ENCODE measurements around the gene PRSS22.

The PRSS22 gene

DNA sequence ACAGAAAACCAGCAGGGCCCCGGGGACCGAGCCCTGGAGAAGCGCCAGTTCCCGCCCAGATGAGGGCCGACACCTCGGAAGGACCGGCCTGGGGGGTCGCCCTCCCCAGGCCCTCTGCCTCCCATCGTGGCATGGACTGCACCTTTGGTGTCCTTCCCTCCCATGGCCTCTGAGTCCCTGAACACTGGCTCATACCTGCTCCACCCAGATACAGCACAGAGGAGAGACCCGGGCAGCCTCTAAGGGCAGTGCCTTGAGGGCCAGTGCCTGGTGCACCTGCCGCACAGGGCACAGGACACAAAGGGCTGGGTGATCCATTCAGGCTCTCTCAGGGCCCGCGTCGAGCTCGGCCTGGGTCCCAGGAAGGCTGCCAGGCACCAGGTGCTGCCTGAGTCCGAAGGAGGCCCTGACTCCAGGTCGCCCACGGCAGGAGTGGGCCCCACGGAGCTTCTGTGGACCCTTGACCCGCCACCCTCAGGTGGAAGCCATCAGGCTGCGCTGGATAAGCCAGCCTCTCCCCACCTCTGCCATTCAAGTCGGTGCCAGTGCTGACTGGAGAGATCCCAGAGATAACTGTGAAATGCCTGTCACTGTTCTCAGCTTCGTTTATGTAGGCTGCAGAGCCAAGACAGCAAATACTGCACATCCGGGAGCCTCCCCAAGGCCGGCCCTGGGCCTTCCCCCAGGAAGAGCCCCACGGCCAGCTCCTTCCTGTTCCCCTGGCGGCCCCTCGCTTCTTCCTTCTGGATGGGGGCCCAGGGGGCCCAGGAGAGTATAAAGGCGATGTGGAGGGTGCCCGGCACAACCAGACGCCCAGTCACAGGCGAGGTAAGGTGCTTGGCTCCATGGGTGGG lies 28.2 kb downstream of the PRSS22 start, which contains the start of gene ZG16B:
TSS of gene ZG16B (plus strand) at position 803 of the 854 bp plus-strand sequence. CDS start 139 bp downstream, outside the sequence.
- no peak for DNase-seq (ENCODE audit: low spot score)

DNA sequence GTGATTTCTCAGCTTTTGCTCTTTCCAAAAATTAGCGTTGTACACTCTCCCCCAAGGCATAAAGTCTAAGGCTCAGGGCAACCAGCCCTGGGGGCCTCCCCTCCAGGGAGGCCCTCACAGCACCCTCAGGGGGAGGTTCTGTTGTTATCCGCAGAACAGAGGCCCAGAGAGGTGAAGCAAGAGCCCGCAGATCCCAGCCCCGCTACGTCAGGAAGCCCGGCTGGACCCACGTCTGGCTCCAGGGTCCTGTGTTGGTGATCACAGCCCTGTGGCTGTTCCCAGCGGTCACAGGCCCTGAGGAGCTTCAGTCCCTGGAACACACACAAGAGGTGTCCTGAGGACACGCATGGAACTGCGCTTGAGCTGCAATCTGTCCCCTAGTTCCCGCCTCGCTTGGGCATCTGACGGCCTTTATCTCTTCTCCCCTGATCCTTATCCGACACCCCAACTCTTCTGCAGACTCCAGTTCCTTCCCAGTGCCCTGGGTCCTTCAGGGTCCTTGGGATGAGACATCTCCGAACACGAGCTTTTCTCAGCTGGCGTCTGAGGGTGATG lies 29.0 kb downstream of the PRSS22 start:
- no peak for DNase-seq (ENCODE audit: low spot score)

- no peak for DNase-seq (ENCODE audit: low spot score)
These were observed 29.5 kb downstream of the PRSS22 start for GRCh38 chr16:2828521-2828840.

DNA sequence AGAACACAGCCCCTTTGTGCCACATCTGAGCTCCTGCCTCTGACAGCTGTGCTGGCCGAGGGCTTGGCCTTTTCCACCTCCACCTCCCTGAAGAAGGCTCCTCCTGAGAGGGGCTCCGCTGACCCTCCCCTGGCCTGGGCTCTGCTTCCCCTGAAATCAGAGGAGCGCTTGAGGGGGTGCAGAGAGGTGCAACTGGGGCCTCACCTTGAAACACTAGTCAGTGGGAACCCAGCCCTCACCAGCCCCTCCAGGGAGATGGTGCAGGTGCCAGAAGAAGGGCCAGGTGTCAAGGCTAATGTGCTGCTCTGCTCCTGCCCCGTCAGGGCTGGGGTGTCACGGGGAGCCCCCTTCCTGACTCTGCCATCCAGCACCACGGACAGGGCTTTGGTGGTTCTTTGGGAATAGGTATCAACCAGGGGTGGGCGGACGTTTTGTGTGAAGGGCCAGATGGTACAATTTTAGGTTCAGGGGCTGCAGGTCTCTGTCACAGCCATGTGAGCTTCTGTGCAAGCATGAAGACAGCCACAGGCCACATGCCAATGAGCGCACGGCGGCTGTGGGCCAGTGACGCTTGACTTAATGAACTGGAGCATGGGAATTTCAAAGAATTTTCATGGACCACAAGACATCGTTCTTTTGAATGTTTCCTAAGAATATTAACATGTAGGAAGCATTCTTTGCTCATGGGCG lies 30.0 kb downstream of the PRSS22 start:
- DNase-seq (ENCODE audit: low spot score): no peak

DNA sequence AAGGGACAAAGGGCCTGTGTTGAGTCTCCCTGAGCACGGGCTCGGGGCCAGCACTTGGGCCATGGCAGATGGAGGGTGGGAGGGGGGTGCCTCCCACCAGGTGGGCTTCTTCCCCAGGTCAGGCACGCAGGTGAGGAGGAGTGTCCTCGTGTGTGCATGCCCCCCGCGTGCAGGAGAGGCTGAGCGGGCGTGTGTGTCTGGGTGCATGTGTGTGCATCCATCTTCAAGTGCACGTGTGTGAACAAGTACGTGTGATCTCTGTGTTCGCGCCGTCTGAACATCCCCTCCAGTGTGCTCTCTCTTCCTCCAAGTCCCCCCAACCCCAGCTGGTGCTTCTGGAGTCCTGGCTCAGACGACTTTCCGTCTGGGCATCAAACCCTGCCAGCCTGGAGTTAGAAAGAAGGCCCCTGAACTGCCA lies 30.6 kb downstream of the PRSS22 start:
- no peak for DNase-seq (ENCODE audit: low spot score)

DNA sequence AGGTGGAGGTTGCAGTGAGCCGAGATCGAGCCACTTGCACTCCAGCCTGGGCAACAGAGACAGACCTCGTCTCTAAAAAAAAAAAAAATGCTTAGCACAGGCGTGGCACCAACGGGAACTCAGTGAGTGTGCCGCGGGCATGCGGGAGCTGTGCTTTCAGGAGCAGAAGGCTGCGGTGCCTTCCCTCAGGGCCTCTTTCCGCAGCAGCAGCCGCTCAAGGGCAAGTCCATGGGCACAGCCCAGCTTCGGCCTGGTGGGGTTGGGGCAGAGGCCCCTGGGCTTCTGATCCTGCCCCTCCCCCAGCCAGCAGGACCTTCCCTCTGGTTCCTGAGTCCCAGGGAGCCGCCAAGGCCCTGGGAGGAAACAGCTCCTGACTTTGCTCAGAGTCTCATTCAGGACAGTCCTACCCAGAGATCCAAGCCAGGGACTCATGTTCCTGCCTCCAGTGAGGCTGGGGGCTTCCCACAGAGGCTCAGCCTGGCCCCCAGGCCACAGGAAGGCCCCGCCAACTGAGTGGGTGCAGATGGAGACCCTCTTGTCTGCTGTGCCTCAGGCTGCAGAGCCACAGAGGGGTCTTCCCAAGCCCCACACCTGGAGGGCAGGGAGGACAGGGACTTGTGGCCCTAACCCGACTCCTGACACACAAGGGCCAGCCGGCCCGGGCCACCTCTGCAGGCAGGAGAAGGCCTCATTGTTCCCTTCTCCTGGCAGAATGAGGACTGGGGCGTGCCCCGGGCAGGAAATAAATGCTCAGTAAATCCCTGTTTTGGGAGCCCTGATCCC lies 31.2 kb downstream of the PRSS22 start:
- DNase-seq (ENCODE audit: low spot score): no peak

DNA sequence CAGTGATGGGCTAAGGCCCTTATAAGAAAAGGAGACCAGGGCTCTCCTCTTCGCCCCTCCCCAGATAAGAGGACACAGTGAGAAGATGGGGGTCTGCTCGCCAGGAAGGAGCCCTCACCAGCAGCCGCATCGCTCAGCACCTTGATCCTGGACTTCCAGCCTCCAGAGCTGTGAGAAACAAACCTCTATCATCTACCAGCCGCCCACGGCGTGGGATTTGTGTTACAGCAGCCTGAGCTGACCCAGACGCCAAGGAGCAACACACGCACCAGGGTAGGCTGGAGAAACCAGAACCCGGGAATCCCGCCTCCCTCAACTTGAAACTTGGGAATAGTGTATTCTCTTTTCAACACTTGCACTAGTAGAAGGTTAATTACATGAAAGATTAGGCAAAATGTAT lies 32.1 kb downstream of the PRSS22 start:
- DNase-seq (ENCODE audit: low spot score): no peak

DNA sequence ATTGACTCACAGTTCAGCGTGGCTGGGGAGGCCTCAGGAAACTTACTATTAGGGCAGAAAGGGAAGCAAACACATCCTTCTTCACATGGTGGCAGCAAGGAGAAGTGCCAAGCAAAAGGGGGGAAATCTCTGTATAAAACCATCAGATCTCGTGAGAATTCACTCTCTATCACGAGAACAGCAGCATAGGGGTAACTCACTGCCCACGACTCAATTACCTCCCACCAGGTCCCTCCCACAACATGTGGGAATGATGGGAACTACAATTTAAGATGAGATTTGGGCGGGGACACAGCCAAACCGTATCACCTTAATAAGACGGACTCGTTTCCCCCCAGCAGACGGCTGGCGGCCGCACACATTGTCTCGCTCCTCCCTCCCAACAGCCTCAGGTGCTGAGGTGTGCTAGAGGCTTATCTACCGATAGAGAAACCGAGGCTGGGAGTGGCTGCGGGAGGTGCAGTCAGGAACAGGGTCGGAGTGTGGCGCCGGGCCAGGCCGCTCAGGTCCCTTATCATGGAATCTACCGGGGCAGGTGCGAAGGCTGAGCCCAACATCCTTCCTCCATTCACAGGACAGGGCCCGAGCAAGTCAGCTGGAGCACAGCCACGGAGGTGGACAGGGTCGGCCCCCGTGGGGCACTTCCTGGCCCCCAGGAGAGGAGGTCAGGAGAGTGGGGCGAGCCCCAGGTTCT lies 32.8 kb downstream of the PRSS22 start:
- no peak for DNase-seq (ENCODE audit: low spot score)

- no peak for DNase-seq (ENCODE audit: low spot score)
These were observed 33.3 kb downstream of the PRSS22 start for GRCh38 chr16:2824626-2825025.

- DNase-seq (ENCODE audit: low spot score): no peak
These were observed 35.5 kb downstream of the PRSS22 start for GRCh38 chr16:2822496-2822895.

DNA sequence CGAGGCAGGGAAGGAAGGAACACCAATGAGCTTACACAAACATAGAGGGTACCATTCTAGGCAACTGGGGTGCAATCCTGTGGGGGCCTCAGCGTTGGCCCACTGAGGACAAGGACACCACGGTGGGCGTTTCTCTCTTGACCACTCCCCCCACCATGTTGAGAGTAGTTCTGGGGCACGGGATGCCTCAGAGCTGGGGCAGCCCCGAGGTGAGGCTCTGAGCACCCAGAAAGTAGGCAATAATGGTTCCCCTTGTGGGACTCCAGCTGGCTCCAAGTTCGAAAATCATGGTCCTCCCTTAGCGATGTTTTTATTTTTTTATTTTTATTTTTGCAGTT lies 35.8 kb downstream of the PRSS22 start:
- DNase-seq (ENCODE audit: low spot score): no peak

DNA sequence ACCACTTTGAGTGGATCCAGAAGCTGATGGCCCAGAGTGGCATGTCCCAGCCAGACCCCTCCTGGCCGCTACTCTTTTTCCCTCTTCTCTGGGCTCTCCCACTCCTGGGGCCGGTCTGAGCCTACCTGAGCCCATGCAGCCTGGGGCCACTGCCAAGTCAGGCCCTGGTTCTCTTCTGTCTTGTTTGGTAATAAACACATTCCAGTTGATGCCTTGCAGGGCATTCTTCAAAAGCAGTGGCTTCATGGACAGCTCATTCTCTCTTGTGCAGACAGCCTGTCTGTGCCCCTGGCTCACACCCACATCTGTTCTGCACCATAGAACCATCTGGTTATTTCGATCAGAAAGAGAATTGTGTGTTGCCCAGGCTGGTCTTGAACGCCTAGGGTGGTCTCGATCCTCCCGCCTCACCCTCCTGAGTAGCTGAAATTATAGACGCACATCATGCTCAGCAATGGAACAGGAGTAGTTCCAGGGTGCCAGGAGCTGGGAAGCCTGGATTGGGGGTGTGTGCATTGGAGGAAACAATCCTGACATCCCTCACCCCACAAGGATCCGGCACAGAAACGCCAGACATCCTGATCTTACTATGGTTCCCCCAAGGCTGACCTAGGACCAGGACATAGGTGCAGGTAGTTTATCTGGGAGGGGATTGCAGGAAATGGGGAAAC lies 36.3 kb downstream of the PRSS22 start:
- no peak for DNase-seq (ENCODE audit: low spot score)

- no peak for DNase-seq (ENCODE audit: low spot score)
These were observed 37.0 kb downstream of the PRSS22 start for GRCh38 chr16:2820836-2821486.

DNA sequence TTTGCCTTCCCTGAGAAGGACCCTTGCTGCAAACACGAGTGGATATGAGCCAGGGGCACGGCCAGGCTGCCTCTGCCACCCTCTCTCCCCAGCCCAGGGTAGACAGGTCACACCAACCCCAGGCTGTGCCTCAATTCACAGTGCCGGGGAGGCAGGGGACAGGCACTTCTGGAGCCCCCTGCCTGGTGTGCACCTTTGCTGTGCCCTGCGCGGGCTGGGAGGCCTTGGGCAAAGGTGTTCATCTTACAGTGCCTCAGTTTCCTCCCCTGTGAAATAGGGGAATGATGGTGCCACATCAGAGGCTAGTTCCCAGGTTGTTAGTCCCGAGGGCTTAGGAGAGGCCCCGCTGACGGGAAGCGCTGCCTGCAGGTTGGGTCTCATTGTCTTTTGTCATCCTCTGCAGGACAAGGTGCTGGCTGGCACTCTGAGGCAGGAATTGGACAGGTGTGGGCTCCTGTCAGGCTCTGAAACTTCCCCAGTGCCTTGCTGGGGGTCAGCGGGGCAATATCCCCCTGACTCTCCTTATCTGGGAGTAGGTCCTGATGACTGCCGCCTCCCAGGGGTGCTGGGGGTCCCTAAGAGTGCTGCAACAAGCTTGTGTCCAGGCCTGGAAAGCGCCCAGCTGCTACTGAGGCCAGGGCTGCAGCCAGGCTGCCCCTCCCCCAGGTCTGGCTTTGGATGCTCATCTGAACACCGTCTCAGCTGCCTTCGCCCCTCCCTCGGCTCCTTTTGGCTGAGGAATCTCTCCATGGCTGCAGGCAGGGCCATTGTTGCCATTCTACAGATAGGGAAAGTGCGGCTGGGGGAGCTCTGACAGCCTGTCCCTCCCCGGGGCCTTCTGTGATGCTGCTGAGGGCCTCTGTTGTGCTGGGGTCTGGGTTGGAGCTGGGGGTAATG lies 37.8 kb downstream of the PRSS22 start:
- DNase-seq (ENCODE audit: low spot score): no peak

DNA sequence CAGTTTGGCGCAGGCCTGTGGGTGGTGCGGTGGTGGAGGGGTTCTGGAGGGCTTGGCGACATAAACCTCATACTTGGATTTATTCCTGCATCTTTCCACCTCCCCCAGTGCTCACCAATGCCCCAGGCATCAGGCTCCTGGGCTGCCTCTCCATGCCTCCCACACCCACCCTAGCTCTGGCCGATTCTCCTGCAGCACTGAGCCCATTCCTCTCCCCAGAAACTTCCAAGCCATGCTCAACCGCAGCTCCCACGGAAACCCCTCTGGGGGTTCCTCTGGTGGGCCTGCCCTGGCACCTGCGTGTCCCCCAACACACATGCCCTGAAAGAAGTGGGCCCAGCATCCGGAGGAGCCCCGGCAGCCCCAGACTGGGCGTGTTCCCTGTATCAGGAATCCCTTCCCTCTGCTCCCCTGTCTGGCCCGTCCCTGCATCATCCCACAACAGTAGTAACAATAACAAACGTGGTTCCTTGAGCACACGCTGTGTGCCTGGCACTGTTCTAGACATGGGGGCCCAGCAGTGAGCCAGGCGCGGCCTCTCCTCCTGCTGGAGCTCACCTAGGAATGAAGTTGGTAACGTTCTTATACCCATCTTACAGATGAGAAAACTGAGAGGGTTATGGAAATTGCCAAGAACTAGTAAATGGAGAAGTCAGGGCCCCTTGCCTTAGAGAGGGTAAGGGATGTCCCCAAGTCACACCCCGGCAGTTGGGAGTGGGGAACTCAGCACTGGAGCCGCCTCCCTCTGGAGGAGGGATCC lies 38.6 kb downstream of the PRSS22 start:
- DNase-seq (ENCODE audit: low spot score): no peak

DNA sequence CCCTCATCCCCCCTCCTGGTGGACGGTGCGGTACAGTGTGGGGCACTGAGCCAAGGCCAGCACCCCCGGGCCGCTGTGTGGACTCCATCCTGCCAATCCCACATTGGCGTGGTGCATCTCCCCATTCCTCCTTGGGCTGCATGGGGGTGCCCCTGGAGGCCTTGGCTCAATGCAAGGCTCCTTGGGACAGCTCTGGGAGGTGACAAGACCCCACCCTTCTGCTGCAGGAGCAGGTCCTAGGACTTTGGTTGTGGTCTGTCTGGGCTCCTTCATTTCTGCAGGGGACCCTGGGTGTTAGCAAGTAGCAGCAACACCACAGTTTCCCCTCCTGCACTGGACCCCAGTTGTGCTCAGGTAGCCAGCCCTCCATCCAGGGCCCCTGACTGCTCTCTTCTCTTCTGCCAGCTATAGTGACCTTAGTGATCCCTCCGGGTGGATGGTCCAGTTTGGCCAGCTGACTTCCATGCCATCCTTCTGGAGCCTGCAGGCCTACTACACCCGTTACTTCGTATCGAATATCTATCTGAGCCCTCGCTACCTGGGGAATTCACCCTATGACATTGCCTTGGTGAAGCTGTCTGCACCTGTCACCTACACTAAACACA lies 39.6 kb downstream of the PRSS22 start:
- no peak for DNase-seq (ENCODE audit: low spot score)

GRCh38 chr16:2817340-2818271 lies 40.4 kb downstream of the PRSS22 start:
- DNase-seq (ENCODE audit: low spot score): no peak

Data from Ammon's horn (tissue), 1 donor.